Stimulated activated CD4-positive, alpha-beta T cell treated with anti-CD3 and anti-CD28 coated beads, Interleukin-4, amount 100 ng/mL, for 1 hour (primary cell): ENCODE results near the gene OFD1.

Source experiments
- DNase-seq: peaks from one replicate; pipeline ENCODE4 v3.0.0-alpha.2; 2020

The OFD1 gene

DNA sequence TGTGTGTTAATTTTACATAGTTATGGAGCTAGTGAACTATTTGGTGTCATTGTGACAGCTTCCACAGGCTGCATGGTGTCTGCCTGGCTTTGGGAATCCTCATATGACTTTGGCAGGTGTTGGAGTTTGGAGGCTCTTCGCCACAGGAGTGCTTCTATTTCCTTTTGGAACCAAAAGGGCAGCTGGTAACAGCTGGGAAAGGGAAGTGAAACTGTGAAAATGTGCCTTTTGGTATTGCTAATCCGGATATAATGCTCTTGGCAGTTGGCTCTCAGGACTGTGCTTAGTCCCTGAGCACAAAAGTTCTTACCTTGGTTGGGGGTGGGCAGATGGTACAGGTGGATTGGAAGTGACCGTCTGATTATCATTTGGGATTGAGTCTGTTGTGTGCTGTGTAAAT, 18.1 kb downstream of the OFD1 start:
- no peak for DNase-seq

- DNase-seq, result no peak
Observed at GRCh38 chrX:13754765-13755164, 20.2 kb downstream of the OFD1 start.

GRCh38 chrX:13755254-13755653, 20.7 kb downstream of the OFD1 start:
- DNase-seq, result no peak

DNA sequence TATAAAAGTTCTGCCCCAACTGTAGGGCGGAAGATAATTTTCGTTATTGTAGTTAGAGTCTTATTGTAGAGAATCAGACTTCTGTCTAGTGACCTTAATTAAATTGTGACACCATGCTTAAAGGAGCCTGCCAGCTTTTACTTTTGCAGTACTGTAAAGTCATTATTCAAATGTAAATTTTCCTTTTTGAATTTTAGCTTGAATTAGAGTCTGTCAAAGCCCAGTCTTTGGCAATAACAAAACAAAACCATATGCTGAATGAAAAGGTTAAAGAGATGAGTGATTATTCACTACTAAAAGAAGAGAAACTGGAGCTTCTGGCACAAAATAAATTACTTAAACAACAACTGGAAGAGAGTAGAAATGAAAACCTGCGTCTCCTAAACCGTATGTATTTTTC, 21.8 kb downstream of the OFD1 start:
- no peak for DNase-seq

- no peak for DNase-seq
Observed at GRCh38 chrX:13759152-13759718, 24.7 kb downstream of the OFD1 start.

DNA sequence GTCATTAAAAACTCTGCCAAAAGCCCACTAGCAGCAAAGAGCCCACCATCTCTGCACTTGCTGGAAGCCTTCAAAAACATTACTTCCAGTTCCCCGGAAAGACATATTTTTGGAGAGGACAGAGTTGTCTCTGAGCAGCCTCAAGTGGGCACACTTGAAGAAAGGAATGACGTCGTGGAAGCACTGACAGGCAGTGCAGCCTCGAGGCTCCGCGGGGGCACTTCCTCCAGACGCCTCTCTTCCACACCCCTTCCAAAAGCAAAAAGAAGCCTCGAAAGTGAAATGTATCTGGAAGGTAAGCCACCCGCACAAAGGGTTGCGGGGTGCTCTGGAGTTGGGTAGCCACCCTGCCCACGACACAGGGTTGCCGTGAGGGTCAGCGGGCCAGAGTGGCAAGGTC, 25.9 kb downstream of the OFD1 start:
- no peak for DNase-seq

DNA sequence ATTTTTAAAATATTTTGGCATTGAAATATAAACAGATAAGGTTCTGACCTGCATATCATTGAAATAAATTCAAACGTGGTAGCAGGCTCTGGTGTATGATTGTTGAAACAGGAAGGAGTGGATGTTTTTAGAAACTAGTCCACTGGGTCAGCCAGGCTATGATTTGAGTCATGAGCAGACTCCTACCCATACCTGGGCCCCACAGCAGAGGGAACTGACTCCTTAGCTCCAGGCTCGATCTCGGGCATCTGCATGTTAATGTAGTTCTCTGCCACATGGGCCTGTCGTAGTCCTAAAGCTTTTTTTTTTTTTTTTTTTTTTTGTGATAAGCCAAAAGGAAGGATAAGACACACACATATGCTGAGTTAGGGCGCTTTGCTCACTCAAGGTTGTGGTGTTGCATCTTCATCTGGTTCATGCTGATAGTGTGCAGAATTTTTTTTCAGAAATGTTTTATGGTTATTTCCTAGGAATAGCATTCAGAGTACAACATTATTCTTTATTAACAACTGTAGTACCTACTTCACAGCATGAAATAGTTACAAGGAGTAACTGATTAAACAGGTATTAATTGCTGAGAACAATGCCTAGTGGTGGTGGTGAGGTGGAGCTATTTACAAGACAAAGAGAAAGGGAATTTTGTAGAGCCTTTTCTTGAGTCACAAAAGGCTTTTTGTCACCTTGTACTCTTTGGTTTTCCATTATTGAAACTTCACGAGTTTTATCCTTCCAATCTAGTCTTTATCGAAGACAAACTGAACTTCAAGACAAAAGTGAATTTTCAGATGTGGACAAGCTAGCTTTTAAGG, 27.3 kb downstream of the OFD1 start:
- DNase-seq, result no peak

DNA sequence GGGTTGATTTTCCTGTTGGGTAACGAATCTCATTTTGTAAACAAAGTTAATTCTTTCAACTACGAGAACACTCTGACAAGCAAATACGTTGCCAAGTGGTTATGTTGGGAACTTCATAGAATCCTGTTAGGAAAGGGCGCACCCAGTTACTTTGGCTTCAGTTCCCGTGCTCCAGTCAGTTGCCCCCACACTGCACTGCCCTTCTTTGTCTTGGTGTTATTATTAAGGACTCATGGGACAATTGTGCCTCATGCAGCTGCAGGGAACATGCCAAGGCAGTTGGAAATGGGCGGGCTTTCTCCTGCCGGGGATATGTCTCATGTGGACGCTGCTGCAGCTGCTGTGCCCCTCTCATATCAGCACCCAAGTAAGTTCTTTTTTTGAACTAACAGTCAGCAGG, 28.9 kb downstream of the OFD1 start:
- no peak for DNase-seq

- no peak for DNase-seq
Observed at GRCh38 chrX:13764281-13764680, 29.7 kb downstream of the OFD1 start.

GRCh38 chrX:13764765-13765164, 30.2 kb downstream of the OFD1 start:
- no peak for DNase-seq

GRCh38 chrX:13768939-13769338, 34.4 kb downstream of the OFD1 start:
- DNase-seq, result no peak

DNA sequence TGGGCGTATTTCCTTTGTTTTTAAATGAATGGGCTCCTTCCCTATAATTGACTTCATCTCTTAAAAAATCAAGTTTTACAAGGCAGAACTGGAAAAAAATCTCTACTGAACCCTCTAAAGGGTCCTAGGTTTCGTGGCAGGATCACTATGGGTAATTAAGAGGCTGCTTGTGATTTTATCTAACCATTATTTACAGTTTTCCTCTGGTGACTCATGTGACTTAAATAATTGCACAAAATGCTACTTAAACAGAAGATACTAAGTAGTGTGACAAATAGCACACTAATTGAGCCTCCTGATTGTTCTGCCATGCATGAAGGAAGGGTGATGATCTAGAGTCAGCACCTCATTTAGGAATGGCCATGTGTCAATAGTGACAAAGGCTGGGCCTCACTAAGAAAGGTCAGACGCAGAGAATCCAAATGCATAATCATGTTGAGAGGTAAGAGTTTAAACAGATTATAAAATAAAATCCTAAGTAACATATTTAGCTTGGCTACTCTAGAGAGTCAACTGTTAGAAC, 35.5 kb downstream of the OFD1 start:
- DNase-seq, result no peak

DNA sequence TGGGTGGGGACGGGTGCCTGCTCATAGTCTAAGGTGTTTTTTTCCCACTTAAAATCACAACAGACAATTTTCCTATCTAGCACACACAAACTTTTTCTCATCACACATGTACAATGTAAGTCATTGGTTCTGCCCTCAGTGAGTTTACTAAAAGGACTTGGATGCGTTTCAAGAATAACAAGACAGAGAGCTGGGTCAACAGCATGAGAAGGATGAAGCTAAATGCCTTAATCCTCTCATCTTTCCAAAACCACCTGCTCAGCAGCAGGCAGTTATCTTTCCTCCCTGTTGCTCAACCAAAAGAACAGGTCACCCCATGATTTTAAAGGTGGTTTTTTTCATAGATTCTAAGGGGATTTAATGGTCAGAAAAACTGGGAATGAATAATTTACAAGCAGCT, 40.1 kb downstream of the OFD1 start:
- no peak for DNase-seq

DNA sequence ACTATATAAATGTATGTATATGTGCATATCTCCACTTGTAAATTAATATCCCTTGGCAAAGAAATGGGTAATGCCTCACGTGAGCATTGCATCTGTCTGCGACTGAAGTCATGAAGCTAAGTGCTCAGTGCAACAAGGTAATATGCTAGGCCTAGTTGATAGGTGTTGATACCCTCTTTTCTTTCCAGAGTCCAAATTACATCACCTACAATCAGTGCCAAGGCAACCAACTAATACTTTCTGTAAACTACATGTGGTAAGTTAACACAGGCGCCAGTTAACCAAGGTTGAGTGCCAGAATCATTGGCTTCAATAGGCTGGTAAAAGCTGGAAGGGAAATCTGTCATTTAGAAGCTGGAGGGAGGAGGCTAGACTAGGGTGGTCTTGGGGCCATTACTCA, 41.3 kb downstream of the OFD1 start:
- no peak for DNase-seq

DNA sequence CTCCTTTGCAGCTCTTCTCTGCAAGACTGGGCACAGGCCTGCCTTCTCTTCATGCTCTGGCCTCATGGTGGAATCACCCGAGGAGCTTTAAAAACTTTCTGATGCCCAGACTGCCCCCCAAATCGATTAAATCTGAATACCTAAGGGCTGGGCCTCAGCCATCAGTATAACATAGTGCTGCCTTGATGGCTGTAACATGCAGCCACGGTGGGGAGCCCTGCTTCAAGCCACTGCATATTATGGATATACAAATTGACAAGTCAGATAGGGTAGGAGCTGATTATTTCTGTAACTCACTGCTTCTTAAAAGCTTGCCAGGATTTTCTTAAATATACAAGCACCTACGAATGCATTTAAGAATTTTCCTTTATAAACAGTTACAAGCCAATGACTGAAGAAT, 41.8 kb downstream of the OFD1 start:
- DNase-seq, result no peak

DNA sequence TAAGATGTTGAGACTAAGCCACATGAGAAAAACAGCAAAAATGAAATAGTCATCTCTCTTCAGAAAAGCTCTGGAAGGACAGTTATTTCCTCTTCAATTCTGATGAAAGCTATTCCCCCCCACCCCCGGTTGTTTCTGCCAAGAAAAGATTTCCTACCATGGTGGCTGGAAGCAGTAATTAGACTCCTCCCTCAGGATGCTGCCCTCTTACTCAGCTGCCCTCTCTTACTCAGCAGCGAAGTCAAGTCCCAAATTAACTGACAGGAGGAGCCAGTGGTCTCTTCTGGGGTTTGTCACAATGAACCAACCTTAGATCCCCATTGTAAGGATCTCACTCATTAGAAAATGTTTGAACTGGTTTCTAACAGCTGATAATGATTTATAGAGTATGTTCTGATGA, 44.4 kb downstream of the OFD1 start:
- no peak for DNase-seq

- no peak for DNase-seq
Observed at GRCh38 chrX:13780868-13781427, 46.4 kb downstream of the OFD1 start.

DNA sequence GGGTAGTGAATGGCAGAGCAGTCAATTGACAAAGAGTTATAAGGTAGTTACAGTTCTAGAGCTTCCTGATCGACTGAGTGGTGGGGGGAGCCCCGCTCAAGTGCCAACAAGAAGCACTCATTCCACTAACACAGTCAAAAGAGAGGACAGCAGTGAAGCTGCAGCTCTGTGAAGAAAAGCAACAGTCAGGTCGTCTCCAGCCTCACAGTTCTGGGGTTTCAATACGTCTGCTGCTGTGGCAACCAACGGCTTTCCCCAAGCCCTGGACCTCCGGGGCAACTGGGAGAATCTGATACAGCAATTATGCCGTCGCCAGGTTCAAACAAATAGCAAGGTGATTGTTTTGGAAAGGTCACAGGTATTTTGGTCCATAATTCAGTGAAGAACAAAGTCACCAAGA, 51.5 kb downstream of the OFD1 start:
- no peak for DNase-seq

DNA sequence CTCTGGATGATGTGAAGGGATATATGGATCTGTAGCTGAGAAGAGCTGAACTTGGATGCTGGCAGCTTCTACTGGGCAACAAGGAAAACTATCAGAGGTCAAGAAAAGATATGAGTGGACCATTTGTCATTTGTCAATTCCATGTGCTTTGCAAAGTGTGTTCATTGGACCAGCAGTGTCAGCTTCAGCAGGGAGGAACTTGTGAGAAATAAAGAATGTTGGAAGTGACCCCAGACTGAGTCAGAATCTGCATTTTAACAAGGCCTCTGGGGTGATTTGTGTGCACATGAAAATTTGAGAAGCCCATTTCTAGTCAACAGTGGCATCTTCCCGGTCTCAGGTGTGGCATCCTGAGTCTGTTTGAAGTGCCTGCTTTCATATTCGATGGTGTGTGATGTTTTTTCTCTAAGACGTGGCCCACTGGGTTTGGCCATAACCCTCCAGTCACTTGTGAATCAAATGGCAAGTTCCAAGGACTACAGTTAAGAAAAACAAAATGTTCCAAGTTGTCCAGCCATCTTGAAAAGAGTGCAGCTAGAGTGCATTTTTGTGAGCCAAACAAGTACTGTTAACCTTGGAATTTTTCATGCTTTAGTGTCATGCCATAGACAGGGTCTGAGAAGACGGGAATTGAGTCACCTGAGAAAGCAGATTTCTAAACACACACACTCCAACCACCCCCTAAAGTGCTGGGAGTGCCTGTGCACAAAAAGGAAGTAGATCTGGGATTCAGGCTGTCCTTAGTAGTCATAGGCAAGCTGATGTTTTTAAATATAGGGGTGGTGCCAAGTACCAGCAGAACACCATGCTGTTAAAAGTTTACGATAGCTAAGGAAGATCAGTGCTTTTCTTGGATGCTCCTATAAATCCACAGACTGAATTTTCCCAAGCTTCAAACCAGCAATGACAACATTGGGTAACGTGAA, 55.9 kb downstream of the OFD1 start:
- no peak for DNase-seq

GRCh38 chrX:13791145-13791544, 56.6 kb downstream of the OFD1 start:
- DNase-seq, result no peak

DNA sequence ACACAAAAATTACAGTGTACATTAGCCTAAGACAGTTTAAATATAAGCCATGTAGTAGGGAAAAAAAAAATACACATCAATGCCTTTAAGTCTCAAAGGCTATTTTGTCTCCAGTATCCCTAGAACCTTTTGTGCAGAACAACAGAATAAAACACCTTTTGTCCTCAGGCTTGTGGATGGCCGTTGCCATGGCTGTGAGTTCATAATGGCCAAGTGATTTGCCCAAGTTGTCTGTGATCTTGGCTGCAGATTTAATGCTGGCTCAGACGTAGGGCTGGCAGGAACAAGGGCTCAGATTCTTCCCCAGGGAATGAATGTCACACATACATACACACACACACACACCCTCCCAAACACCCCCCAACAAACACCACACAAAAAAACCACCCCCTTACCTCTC, 57.0 kb downstream of the OFD1 start:
- no peak for DNase-seq

DNA sequence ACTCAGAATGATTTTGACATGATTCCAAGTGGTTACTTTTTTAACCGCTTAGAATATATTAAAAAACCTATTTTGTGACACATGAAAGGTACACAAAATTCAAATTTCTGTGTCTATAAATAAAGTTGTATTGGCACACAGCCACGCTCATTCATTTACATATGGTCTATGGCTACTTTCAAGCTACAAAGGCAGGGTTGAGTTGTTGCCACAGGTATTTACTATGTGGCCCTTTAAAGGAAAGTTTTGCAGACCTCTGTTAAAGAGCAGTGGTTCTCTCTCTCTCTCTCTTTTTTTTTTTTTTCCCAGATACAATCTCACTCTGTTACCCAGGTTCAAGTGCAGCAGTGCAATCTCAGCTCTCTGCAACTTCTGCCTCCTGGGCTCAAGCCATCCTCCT, 59.3 kb downstream of the OFD1 start:
- DNase-seq, result no peak

- DNase-seq, result no peak
Observed at GRCh38 chrX:13794417-13794816, 59.9 kb downstream of the OFD1 start.
